NCI-H1417 treated with DMSO at 0.1 percent for 48 hours (cell line): ENCODE results near the gene REEP2.
"Not testable (repeated sequence)": the region's sequence is repeated elsewhere in the genome, so short reads cannot be mapped to it uniquely, and the experiment has no call there.

Source experiments
- DNase-seq: peaks from one replicate; lab custom pipeline; 2025; lab: John Stamatoyannopoulos, UW

The REEP2 gene

GRCh38 chr5:138438724-138439476, at the start of gene REEP2:
TSS of gene REEP2 (plus strand) at chr5:138439057. CDS start at chr5:138439209, 152 bp downstream.
- DNase-seq: no peak

GRCh38 chr5:138389332-138389731, 49.5 kb upstream of the REEP2 start:
- DNase-seq: no peak

- not testable (repeated sequence) for DNase-seq
Measured at GRCh38 chr5:138389911-138390310, 48.9 kb upstream of the REEP2 start.

GRCh38 chr5:138391859-138392386, 46.9 kb upstream of the REEP2 start:
- DNase-seq: no peak

- no peak for DNase-seq
Measured at GRCh38 chr5:138402640-138403039, 36.2 kb upstream of the REEP2 start.

- DNase-seq: no peak
Measured at GRCh38 chr5:138408023-138408422, 30.8 kb upstream of the REEP2 start.

- not testable (repeated sequence) for DNase-seq
Measured at GRCh38 chr5:138410996-138411640, 27.7 kb upstream of the REEP2 start.

GRCh38 chr5:138418444-138418843, 20.4 kb upstream of the REEP2 start:
- no peak for DNase-seq

- DNase-seq: no peak
Measured at GRCh38 chr5:138425079-138425478, 13.8 kb upstream of the REEP2 start.

GRCh38 chr5:138435943-138436342, 2.9 kb upstream of the REEP2 start:
- no peak for DNase-seq

- no peak for DNase-seq
Measured at GRCh38 chr5:138438003-138438723, 694 bp upstream of the REEP2 start.

- no peak for DNase-seq
Measured at GRCh38 chr5:138439477-138440158, 761 bp downstream of the REEP2 start.

- DNase-seq: no peak
Measured at GRCh38 chr5:138440159-138441073, 1.6 kb downstream of the REEP2 start.

- DNase-seq: no peak
Measured at GRCh38 chr5:138441221-138441620, 2.4 kb downstream of the REEP2 start.

- no peak for DNase-seq
Measured at GRCh38 chr5:138444078-138444773, 5.4 kb downstream of the REEP2 start.

GRCh38 chr5:138444774-138445546, 6.1 kb downstream of the REEP2 start:
- no peak for DNase-seq

GRCh38 chr5:138445547-138446271, 6.9 kb downstream of the REEP2 start:
- DNase-seq: no peak

GRCh38 chr5:138448070-138448469, 9.2 kb downstream of the REEP2 start:
- DNase-seq: no peak
